ENCODE measurements around the gene SLC16A11. TPM values are rescaled to one million over a fixed set of nuclear protein-coding genes. Genes with fewer than 3 reads are reported as not detected.
"Not testable (repeated sequence)": the region's sequence is repeated elsewhere in the genome, so short reads cannot be mapped to it uniquely, and the experiment has no call there.

The SLC16A11 gene
- total RNA-seq, 2 donors from 2014 or later: 2.5 to 3.5 TPM

- peak in 1 of 2 donors; percentile 19 for ATAC-seq
- DNase-seq: no peak
- intact Hi-C loops (cut with DNase I): no loop called here
Measured at GRCh38 chr17:6996256-6997011, 47.5 kb downstream of the SLC16A11 start.

GRCh38 chr17:6995500-6996255, 48.2 kb downstream of the SLC16A11 start, which contains the start of gene ALOX12:
Gene ALOX12, plus strand, starts transcription at chr17:6996049. Its CDS starts 69 bp downstream, at chr17:6996118.
- DNase-seq (peak; percentile 47), ATAC-seq (peak; percentile 53 to 80)
- intact Hi-C loops (cut with DNase I): no loop called here

GRCh38 chr17:6994666-6995256, 49.1 kb downstream of the SLC16A11 start:
- intact Hi-C loops (cut with DNase I): no loop called here
- no peak for DNase-seq
- ATAC-seq: no peak

- ATAC-seq (no peak), DNase-seq (no peak)
- intact Hi-C loops (cut with DNase I): no loop called here
Measured at GRCh38 chr17:6994118-6994598, 49.7 kb downstream of the SLC16A11 start.

- intact Hi-C loops (cut with DNase I); DNase-seq; ATAC-seq: not testable (repeated sequence)
Measured at GRCh38 chr17:6993613-6994056, 50.3 kb downstream of the SLC16A11 start.

Other genes starting within 250 kb of the SLC16A11 start
- gene TEKT1, start 212.4 kb downstream of the SLC16A11 start, total RNA-seq: not detected
- under 1 TPM in 1 of 2 donors, not detected in 1; 0.21 TPM for gene ALOX12, start 48.0 kb downstream of the SLC16A11 start, total RNA-seq
- gene RNASEK, start 31.5 kb downstream of the SLC16A11 start, total RNA-seq: 100 to 1,000 TPM; 174 to 198 TPM
- gene BCL6B, start 21.0 kb downstream of the SLC16A11 start, total RNA-seq: 10 to 100 TPM; 14.1 to 19.8 TPM
- 1 to 10 TPM; 1.2 to 1.8 TPM for gene SLC16A13, start 8.1 kb downstream of the SLC16A11 start, total RNA-seq
- gene CLEC10A, start 36.2 kb upstream of the SLC16A11 start, total RNA-seq: 10 to 100 TPM in 1 of 2 donors, 1 to 10 TPM in 1; 6.6 to 13.4 TPM
- gene ASGR2, start 70.7 kb upstream of the SLC16A11 start, total RNA-seq: under 1 TPM; 0.62 to 0.68 TPM
- under 1 TPM; 0.68 TPM for gene ASGR1, start 135.3 kb upstream of the SLC16A11 start, total RNA-seq
- 10 to 100 TPM; 21.3 to 22.9 TPM for gene DLG4, start 175.7 kb upstream of the SLC16A11 start, total RNA-seq
- gene ACADVL, start 175.8 kb upstream of the SLC16A11 start, total RNA-seq: 1,000 to 10,000 TPM in 1 of 2 donors, 100 to 1,000 TPM in 1; 891 to 1,101 TPM
- 10 to 100 TPM; 22.5 to 23.8 TPM for gene DVL2, start 190.4 kb upstream of the SLC16A11 start, total RNA-seq
- 10 to 100 TPM; 18.5 to 27.5 TPM for gene PHF23, start 195.4 kb upstream of the SLC16A11 start, total RNA-seq
- 100 to 1,000 TPM; 459 to 475 TPM for gene GABARAP, start 198.4 kb upstream of the SLC16A11 start, total RNA-seq
- gene CTDNEP1, start 207.6 kb upstream of the SLC16A11 start, total RNA-seq: 100 to 1,000 TPM; 116 to 118 TPM
- 10 to 100 TPM; 68.3 to 93.8 TPM for gene ELP5, start 208.1 kb upstream of the SLC16A11 start, total RNA-seq
- 1 to 10 TPM; 2.1 to 4.9 TPM for gene CLDN7, start 218.4 kb upstream of the SLC16A11 start, total RNA-seq
- 10 to 100 TPM; 79.1 to 87.6 TPM for gene SLC2A4, start 237.6 kb upstream of the SLC16A11 start, total RNA-seq

Measured in left cardiac atrium (tissue), 4 donors.